Activated CD4-positive, alpha-beta memory T cell treated with anti-CD3 and anti-CD28 coated beads for 36 hours (primary cell): Measurements from ENCODE around the gene SLC25A25. TPM values are rescaled to one million over a fixed set of nuclear protein-coding genes. Genes with fewer than 3 reads are reported as not detected.
A peak's percentile ranks its signal among the peaks of the same experiment; 100 is the strongest.
"Not testable (repeated sequence)": the region's sequence is repeated elsewhere in the genome, so short reads cannot be mapped to it uniquely, and the experiment has no call there.

Source experiments
- CTCF ChIA-PET: fragments of 350-600 bp; sonication (Branson Sonifier 250); formaldehyde crosslinking; loops from one replicate; lab custom pipeline; 2021; ENCODE audit warnings: antibody characterized with exemption, inconsistent platforms; lab: Charles Lee
- POLR2A ChIA-PET: fragments of 350-600 bp; sonication (Branson Sonifier 250); formaldehyde crosslinking; loops from one replicate; lab custom pipeline; 2021; ENCODE audit warnings: antibody characterized with exemption; lab: Charles Lee
- DNase-seq: peaks from one replicate; pipeline ENCODE4 v3.0.0-alpha.2; 2020
- H3K27ac Mint-ChIP-seq: one replicate; pipeline ENCODE4 v1.8.0; 2021; ENCODE audit warnings: mixed read lengths
- H3K27me3 Mint-ChIP-seq: one replicate; pipeline ENCODE4 v1.8.0; 2021; ENCODE audit warnings: mixed read lengths
- H3K36me3 Mint-ChIP-seq: one replicate; pipeline ENCODE4 v1.8.0; 2021; ENCODE audit warnings: mixed read lengths
- H3K4me1 Mint-ChIP-seq: one replicate; pipeline ENCODE4 v1.8.0; 2021; ENCODE audit warnings: low read depth, mixed read lengths
- H3K4me3 Mint-ChIP-seq: one replicate; pipeline ENCODE4 v1.8.0; 2021; ENCODE audit warnings: mild to moderate bottlenecking, mixed read lengths
- H3K9me3 Mint-ChIP-seq: one replicate; pipeline ENCODE4 v1.8.0; 2021; ENCODE audit warnings: mixed read lengths
- intact Hi-C: fragments of 100-400 bp; cut with micrococcal nuclease; formaldehyde crosslinking; loops from one replicate; pipeline ENCODE4 v1.15.1; 2023
- total RNA-seq, 2 experiments: library from RNA; stranded (reverse); gene quantifications; one replicate each; pipeline ENCODE4 v1.2.3, GENCODE V29; 2021

Gene SLC25A25
- 10 to 100 TPM; 17.1 to 17.3 TPM for total RNA-seq

DNA sequence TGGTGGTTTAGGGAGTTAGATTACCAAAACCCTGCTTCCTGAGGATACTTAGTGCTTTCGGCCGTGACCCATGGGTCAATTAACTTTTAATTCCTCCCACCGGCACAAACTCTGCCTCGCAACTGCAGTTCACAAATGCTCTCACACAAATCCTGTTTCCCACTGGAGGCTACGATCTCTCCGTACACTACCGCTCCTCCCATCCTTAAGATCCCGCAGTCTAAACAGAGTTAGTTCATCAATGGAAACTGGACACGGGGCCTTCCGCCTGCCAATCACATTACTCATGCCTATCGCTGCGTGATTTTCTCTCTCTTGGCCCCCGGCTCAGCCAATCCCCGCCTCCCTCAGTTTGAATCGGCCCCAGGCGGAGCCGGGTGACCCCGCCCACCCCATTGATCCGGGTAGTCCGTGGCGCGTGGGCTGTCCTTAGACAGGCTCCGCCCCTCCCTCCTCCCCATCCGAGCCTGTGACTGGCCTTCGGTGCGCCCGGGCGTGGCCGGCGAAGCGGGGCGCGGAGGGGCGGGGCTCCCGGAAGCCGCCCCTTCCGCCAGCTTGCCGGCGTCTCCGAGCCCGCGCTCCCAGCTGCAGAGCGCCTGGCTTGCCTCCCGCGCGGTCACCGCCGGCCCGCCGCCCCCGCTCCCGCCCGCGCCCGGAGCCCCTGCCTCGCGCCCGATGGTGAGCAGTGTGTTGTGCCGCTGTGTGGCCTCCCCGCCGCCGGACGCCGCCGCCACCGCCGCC is at the start of gene SLC25A25:
Gene SLC25A25 (plus strand): TSS at position 588 of the 741 bp plus-strand sequence. CDS start 88 bp downstream, at position 676.
- peaks cover 16% of the 10 kb centered on the region for H3K36me3 Mint-ChIP-seq
- POLR2A ChIA-PET: interaction anchor here (1.0 to 2.0 kb wide), 3 partner anchors 11 to 26 kb away, joined by 3 to 8 read pairs (median 4); no protein-coding TSS in a partner anchor
- intact Hi-C loops: loop anchor here (1.0 to 10.0 kb wide), 3 partner anchors 41 to 293 kb away; partner anchors contain the start of gene SH2D3C
- peak within 1 kb of the TSS; percentile 91 for H3K27ac Mint-ChIP-seq
- DNase-seq: peak; percentile 100
- H3K27me3 Mint-ChIP-seq: no peaks in the 10 kb centered on the region
- H3K9me3 Mint-ChIP-seq: no peaks in the 10 kb centered on the region
- peaks cover 49% of the 10 kb centered on the region for H3K4me1 Mint-ChIP-seq
- peak within 1 kb of the TSS; percentile 96 for H3K4me3 Mint-ChIP-seq
- CTCF ChIA-PET: interaction anchor here (0.9 to 1.9 kb wide), 7 partner anchors 13 to 492 kb away, joined by 3 to 10 read pairs (median 5); no protein-coding TSS in a partner anchor

DNA sequence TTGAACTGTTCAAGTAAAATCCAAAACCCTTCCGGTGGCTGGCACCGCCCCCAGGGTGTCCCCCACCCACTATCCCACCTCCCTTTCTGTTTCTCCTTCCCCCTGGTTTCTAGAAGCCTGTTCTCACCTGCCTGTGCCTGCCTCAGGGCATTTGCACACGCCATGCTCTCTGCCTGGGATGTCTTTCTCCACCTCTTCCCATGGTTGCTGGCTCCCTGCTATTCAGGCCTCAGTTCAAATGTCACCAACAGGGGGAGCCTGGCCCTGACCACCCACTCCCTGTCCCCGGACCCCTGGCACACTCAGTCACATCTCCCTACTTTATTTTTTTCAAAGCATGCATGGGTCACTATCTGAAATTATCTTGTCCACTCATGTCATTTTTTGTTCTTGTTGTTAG is 47.3 kb upstream of the SLC25A25 start:
- H3K4me3 Mint-ChIP-seq: no peak overlapping the region
- H3K36me3 Mint-ChIP-seq: no peaks in the 10 kb centered on the region
- H3K27me3 Mint-ChIP-seq: no peaks in the 10 kb centered on the region
- ChIA-PET CTCF (interaction anchor here (0.8 to 1.8 kb wide), 6 partner anchors 10 to 79 kb away, joined by 3 to 8 read pairs (median 6); no protein-coding TSS in a partner anchor), POLR2A (no interaction called here)
- intact Hi-C loops: no loop called here
- peaks cover 52% of the 10 kb centered on the region for H3K4me1 Mint-ChIP-seq
- no peaks in the 10 kb centered on the region for H3K9me3 Mint-ChIP-seq
- H3K27ac Mint-ChIP-seq: no peak overlapping the region
- DNase-seq: no peak

DNA sequence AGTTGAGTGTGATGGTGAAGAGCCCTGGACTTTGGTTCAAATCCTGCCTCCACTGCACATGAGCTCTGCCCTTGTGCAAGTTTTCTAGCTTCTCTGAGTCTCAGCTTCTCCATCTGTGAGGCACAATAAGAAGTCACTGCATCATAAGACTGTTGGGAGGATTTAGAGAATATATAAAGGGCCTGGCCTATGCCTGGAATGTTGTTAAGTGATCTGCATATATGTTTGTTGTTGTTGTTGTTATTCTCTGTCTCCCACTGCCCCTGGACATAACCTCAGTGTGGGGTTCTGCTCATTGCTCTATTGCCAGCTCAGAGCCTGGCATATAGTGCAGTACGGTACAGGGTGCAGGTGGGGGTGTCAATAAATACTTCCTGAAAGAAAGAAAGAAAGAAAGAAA is 46.9 kb upstream of the SLC25A25 start:
- Mint-ChIP-seq H3K36me3 (no peaks in the 10 kb centered on the region), H3K9me3 (no peaks in the 10 kb centered on the region), H3K27me3 (no peaks in the 10 kb centered on the region), H3K27ac (no peak overlapping the region), H3K4me3 (no peak overlapping the region), H3K4me1 (peaks cover 56% of the 10 kb centered on the region)
- intact Hi-C loops: no loop called here
- DNase-seq: no peak
- CTCF ChIA-PET: interaction anchor here (0.8 to 1.8 kb wide), 5 partner anchors 11 to 79 kb away, joined by 3 to 8 read pairs (median 6); no protein-coding TSS in a partner anchor
- POLR2A ChIA-PET: no interaction called here

- H3K4me1 Mint-ChIP-seq: peaks cover 73% of the 10 kb centered on the region
- CTCF ChIA-PET: interaction anchor here (4.5 kb wide), 1 partner anchor 11 kb away, joined by 30 read pairs; no protein-coding TSS in a partner anchor
Observed at GRCh38 chr9:128022886-128023285, 45.1 kb upstream of the SLC25A25 start.

DNA sequence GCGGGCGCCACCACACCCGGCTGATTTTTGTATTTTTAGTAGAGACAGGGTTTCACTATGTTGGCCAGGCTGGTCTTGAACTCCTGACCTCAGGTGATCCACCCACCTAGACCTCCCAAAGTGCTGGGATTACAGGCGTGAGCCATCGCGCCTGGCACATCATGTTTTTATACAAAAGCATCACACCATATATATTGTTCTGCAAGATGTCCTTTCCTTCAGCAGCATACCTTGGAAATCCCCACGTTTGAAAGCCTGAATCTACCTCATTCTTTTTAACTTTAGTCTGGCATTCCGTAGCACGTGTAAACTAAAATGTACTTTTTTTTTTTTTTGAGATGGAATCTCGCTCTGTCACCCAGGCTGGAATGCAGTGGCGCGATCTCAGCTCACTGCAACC is 44.4 kb upstream of the SLC25A25 start:
- H3K27me3 Mint-ChIP-seq, H3K36me3 Mint-ChIP-seq, intact Hi-C loops, DNase-seq, POLR2A ChIA-PET, H3K27ac Mint-ChIP-seq, H3K9me3 Mint-ChIP-seq, H3K4me3 Mint-ChIP-seq: not testable (repeated sequence)
- CTCF ChIA-PET: interaction anchor here (0.9 to 4.5 kb wide), 2 partner anchors 11 to 81 kb away, joined by 3 to 30 read pairs; no protein-coding TSS in a partner anchor
- peaks cover 78% of the 10 kb centered on the region for H3K4me1 Mint-ChIP-seq

More at GRCh38 chr9:128022886-128023285, 45.1 kb upstream of the SLC25A25 start:
- no peaks in the 10 kb centered on the region for H3K27me3 Mint-ChIP-seq
- peak overlapping the region; percentile 45 for H3K27ac Mint-ChIP-seq
- intact Hi-C loops: no loop called here
- no peaks in the 10 kb centered on the region for H3K9me3 Mint-ChIP-seq
- POLR2A ChIA-PET: interaction anchor here (0.6 kb wide), 1 partner anchor 23 kb away, joined by 3 read pairs; no protein-coding TSS in a partner anchor
- no peak for DNase-seq
- no peak overlapping the region for H3K4me3 Mint-ChIP-seq
- H3K36me3 Mint-ChIP-seq: no peaks in the 10 kb centered on the region

DNA sequence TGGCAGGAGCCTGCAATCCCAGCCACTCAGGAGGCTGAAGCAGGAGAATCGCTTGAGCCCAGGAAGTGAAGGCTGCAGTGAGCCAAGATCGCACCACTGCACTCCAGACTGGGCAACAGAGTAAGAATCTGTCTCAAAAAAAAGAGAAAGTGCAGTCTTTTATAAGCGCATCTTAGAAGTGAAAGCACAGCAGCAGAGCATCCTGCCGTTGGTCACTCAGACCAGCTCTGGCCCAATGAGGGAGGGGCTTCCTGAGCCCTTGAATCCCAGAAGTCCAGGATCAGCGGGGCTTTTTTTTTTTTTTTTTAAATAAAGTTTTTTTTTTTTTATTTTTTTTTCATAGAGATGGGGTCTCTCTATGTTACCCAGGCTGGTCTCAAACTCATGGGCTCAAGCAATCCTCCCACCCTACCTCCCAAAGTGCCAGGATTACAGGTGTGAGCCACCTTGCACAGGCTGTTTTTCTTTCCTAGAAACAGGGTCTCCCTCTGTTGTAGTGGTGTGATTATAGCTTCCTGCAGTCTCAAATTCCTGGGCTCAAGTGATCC is 43.2 kb upstream of the SLC25A25 start:
- H3K4me1 Mint-ChIP-seq: peaks cover 84% of the 10 kb centered on the region
- H3K36me3 Mint-ChIP-seq: no peaks in the 10 kb centered on the region
- no peak for DNase-seq
- H3K27me3 Mint-ChIP-seq: no peaks in the 10 kb centered on the region
- POLR2A ChIA-PET: interaction anchor here (0.5 to 4.3 kb wide), 2 partner anchors 39 to 46 kb away, joined by 4 to 45 read pairs; partner anchors contain the start of gene EEIG1
- intact Hi-C loops: no loop called here
- peak overlapping the region; percentile 93 for H3K27ac Mint-ChIP-seq
- no peaks in the 10 kb centered on the region for H3K9me3 Mint-ChIP-seq
- CTCF ChIA-PET: interaction anchor here (0.9 to 5.4 kb wide), 6 partner anchors 10 to 83 kb away, joined by 3 to 47 read pairs (median 26); partner anchors contain the start of gene EEIG1
- peak overlapping the region; percentile 12 for H3K4me3 Mint-ChIP-seq

DNA sequence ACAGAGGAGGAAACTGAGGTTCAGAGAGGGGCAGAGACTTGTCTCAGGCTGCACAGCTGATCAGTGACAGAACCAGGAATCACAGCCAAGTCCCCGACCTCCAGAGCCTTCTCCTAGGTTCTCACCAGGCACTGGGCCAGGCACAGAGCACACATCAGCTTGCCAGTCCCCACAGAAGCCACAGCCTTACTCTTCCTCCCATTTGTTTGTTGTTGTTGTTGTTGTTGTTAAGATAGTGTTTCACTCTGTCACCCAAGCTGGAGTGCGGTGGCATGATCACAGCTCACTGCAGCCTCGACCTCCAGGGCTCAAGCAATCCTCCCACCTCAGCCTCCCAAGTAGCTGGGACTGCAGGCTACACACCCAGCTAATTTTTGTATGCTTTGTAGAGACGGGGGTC is 42.3 kb upstream of the SLC25A25 start:
- H3K27me3 Mint-ChIP-seq: peaks cover under 1% of the 10 kb centered on the region
- H3K4me1 Mint-ChIP-seq: peaks cover 88% of the 10 kb centered on the region
- no peak for DNase-seq
- peak overlapping the region; percentile 66 for H3K4me3 Mint-ChIP-seq
- CTCF ChIA-PET: interaction anchor here (0.6 to 5.4 kb wide), 7 partner anchors 9 to 83 kb away, joined by 4 to 47 read pairs (median 25); partner anchors contain the start of gene EEIG1
- H3K9me3 Mint-ChIP-seq: peaks cover under 1% of the 10 kb centered on the region
- H3K36me3 Mint-ChIP-seq: peaks cover under 1% of the 10 kb centered on the region
- intact Hi-C loops: loop anchor here (1.0 to 2.0 kb wide), 4 partner anchors 18 to 247 kb away; partner anchors contain the start of gene SH2D3C
- POLR2A ChIA-PET: interaction anchor here (0.6 to 4.3 kb wide), 4 partner anchors 47 to 70 kb away, joined by 4 to 45 read pairs (median 8); partner anchors contain the start of gene EEIG1
- H3K27ac Mint-ChIP-seq: peak overlapping the region; percentile 93

DNA sequence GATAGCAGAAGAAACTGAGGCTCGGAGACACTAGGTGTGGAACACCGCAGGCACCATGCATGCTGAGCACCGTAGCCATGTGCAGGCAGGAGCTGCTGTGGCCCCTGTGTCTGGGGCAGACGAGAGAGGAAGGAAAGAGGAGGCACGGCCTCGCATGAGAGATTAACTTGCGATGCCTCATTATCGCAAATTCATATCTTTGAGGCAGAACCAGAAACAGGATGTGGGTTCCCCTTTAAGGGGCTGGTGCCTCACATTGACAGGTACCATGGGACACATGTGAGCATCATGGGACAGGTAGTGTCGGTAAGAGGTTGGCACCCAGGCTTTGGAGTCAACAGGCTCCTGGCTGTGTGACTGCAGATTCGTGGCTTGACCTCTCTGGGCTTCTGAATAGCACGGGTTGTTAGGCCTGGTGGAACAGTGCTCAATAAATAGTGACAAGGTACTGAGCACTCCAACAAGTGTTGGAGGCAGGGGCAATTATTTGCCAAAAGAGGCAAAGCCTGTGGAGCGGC is 41.7 kb upstream of the SLC25A25 start:
- POLR2A ChIA-PET: interaction anchor here (0.6 to 4.3 kb wide), 6 partner anchors 19 to 71 kb away, joined by 3 to 45 read pairs (median 4); partner anchors contain the start of gene EEIG1
- Mint-ChIP-seq H3K9me3 (peaks cover 2% of the 10 kb centered on the region), H3K27me3 (peaks cover 2% of the 10 kb centered on the region), H3K27ac (peak overlapping the region; percentile 93), H3K4me1 (peaks cover 87% of the 10 kb centered on the region), H3K4me3 (peak overlapping the region; percentile 66), H3K36me3 (peaks cover 2% of the 10 kb centered on the region)
- DNase-seq: peak; percentile 90
- intact Hi-C loops: loop anchor here (1.0 to 2.0 kb wide), 4 partner anchors 19 to 248 kb away; partner anchors contain the start of gene SH2D3C
- CTCF ChIA-PET: interaction anchor here (0.6 to 5.4 kb wide), 10 partner anchors 8 to 84 kb away, joined by 3 to 47 read pairs (median 5); partner anchors contain the start of gene EEIG1

DNA sequence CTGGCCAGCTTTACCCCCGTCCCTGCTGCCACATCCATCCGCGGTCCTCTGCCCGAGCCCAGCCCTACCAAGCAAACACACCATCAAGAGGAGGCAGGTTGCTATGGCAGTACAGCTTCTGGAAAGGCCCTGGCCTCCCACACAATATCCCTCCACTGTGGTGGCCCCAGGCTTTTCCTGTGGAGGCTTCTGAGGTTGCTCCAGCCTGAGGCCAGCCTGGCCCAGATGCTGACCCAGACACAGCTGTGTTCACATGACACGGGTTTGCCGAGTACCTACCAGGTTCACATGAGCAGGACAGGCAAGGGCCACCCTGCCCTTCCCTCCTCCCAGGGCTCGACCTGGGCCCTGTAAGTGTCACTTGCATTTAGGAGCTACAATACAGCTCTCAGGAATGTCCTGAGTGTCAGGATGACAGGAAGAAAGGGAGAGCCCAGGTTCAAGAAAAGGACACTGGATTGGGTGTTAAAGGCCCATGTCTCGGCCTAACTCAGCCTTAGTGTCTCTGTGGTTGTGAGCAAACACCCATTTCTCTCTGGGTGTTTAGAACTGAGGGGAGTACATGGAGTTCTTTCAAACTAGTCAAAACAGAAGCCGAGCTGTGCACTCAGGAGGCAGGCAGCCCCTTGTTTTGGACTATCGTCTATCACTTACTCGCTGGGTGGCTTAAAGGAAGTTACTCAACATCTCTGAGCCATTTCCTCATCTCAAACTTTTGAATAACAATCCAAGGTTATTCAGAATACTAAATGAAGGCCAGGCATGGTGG is 41.1 kb upstream of the SLC25A25 start:
- peak overlapping the region; percentile 66 for H3K4me3 Mint-ChIP-seq
- peak overlapping the region; percentile 93 for H3K27ac Mint-ChIP-seq
- intact Hi-C loops: loop anchor here (1.0 to 2.0 kb wide), 6 partner anchors 8 to 248 kb away; partner anchors contain the start of genes NAIF1 and SH2D3C
- peaks cover 2% of the 10 kb centered on the region for H3K27me3 Mint-ChIP-seq
- H3K9me3 Mint-ChIP-seq: peaks cover 2% of the 10 kb centered on the region
- CTCF ChIA-PET: interaction anchor here (0.6 to 5.4 kb wide), 10 partner anchors 7 to 91 kb away, joined by 3 to 47 read pairs (median 4); partner anchors contain the start of gene EEIG1
- peaks cover 2% of the 10 kb centered on the region for H3K36me3 Mint-ChIP-seq
- POLR2A ChIA-PET: interaction anchor here (0.6 to 4.3 kb wide), 6 partner anchors 20 to 84 kb away, joined by 3 to 45 read pairs (median 4); partner anchors contain the start of gene EEIG1
- peaks cover 89% of the 10 kb centered on the region for H3K4me1 Mint-ChIP-seq
- peak; percentile 75 for DNase-seq

DNA sequence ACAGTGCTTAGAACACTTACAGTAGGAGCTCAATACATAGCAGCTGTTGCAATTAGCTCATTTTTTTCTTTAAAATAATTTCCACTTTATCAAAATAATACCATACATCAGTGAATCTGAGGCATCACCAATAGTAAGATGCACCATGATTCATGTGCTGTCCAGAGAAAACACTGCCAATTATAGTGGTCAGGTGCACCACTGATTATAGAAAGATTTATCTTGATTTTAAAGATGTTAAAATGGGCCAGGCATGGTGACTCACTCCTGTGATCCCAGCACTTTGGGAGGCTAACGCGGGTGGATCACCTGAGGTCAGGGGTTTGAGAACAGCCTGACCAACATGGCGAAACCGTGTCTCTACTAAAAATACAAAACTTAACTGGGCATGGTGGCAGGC is 40.3 kb upstream of the SLC25A25 start:
- ChIA-PET POLR2A (interaction anchor here (0.9 to 4.3 kb wide), 2 partner anchors 49 to 84 kb away, joined by 3 to 45 read pairs; partner anchors contain the start of gene EEIG1), CTCF (interaction anchor here (0.6 to 5.4 kb wide), 7 partner anchors 25 to 90 kb away, joined by 3 to 47 read pairs (median 4); partner anchors contain the start of gene EEIG1)
- peaks cover 2% of the 10 kb centered on the region for H3K9me3 Mint-ChIP-seq
- DNase-seq: no peak
- intact Hi-C loops: loop anchor here (1.0 to 2.0 kb wide), 3 partner anchors 8 to 249 kb away; partner anchors contain the start of genes NAIF1 and SH2D3C
- H3K27ac Mint-ChIP-seq: peak overlapping the region; percentile 93
- H3K27me3 Mint-ChIP-seq: peaks cover 2% of the 10 kb centered on the region
- peaks cover 84% of the 10 kb centered on the region for H3K4me1 Mint-ChIP-seq
- no peak overlapping the region for H3K4me3 Mint-ChIP-seq
- peaks cover 2% of the 10 kb centered on the region for H3K36me3 Mint-ChIP-seq
